H1 (cell line): Measurements from ENCODE around the gene PRKAG1. TPM values are rescaled to one million over a fixed set of nuclear protein-coding genes. Genes with fewer than 3 reads are reported as not detected.

Experiments
- CTCF ChIA-PET: fragments of 300-600 bp; sonication (Branson Sonifier 250); formaldehyde crosslinking; loops from one replicate; lab custom pipeline; 2021; ENCODE audit not compliant: partially characterized antibody; lab: Charles Lee
- POLR2A ChIA-PET: fragments of 300-600 bp; sonication (Branson Sonifier 250); formaldehyde crosslinking; loops from one replicate; lab custom pipeline; 2021; ENCODE audit warnings: inconsistent platforms; ENCODE audit not compliant: partially characterized antibody; lab: Charles Lee
- DNase-seq, 2 experiments: peaks; one replicate each; pipeline versions ENCODE4 v3.0.0 to v3.0.0-alpha.2; 2010 to 2022; ENCODE audit warnings: low spot score in 2 of 2, low read depth in 1 of 2, mixed read lengths in 1 of 2
- FAIRE-seq: peaks from 2 replicates; lab custom pipeline; 2011; peaks lifted over from hg19 to GRCh38; lab: Jason Lieb, UNC
- H2AFZ ChIP-seq: 2 replicates; pipeline ENCODE4 v1.8.1; 2012; ENCODE audit warnings: low read length, inconsistent platforms
- H2AK5ac ChIP-seq: 2 replicates; pipeline ENCODE4 v1.6.1; 2013; ENCODE audit warnings: low read depth, low read length
- H2BK120ac ChIP-seq: replicated peaks from 2 replicates; pipeline ENCODE3; 2013; ENCODE audit warnings: low read depth, low read length, inconsistent platforms
- H2BK12ac ChIP-seq: 2 replicates; pipeline ENCODE4 v1.6.1; 2013; ENCODE audit warnings: low read depth, low read length
- H2BK15ac ChIP-seq: 2 replicates; pipeline ENCODE4 v1.6.1; 2013; ENCODE audit warnings: low read length
- H2BK20ac ChIP-seq: 2 replicates; pipeline ENCODE4 v1.6.1; 2013; ENCODE audit warnings: low read length
- H2BK5ac ChIP-seq: 2 replicates; pipeline ENCODE4 v1.6.1; 2013; ENCODE audit warnings: low read depth, low read length
- H3K14ac ChIP-seq: 2 replicates; pipeline ENCODE4 v1.6.1; 2013; ENCODE audit warnings: inconsistent platforms; ENCODE audit not compliant: insufficient read length
- H3K18ac ChIP-seq: 2 replicates; pipeline ENCODE4 v1.6.1; 2013; ENCODE audit warnings: low read length; ENCODE audit errors: extremely low read depth
- H3K23ac ChIP-seq: 2 replicates; pipeline ENCODE4 v1.6.1; 2013; ENCODE audit warnings: inconsistent platforms; ENCODE audit not compliant: insufficient read length
- H3K23me2 ChIP-seq: 2 replicates; pipeline ENCODE4 v1.6.1; 2013; ENCODE audit warnings: low read depth, low read length
- H3K27ac ChIP-seq: 2 replicates; pipeline ENCODE4 v1.6.1; 2011; ENCODE audit warnings: low read depth, low read length, inconsistent platforms
- H3K27me3 ChIP-seq, 4 experiments: replicated peaks in 1 of 4; 1 replicate in 1 of 4; 2 replicates in 3 of 4; pipeline versions ENCODE4 v1.6.1 to v1.8.1; 2011 to 2013; ENCODE audit warnings: low read length in 3 of 4, mild to moderate bottlenecking in 3 of 4, inconsistent platforms in 2 of 4, mixed read lengths in 2 of 4, moderate library complexity in 1 of 4; ENCODE audit not compliant: control insufficient read depth in 3 of 4, insufficient read depth in 3 of 4; ENCODE audit errors: extremely low read depth in 1 of 4
- H3K36me3 ChIP-seq, 4 experiments: 2 replicates each; pipeline versions ENCODE4 v1.6.1 to v1.8.1; 2011 to 2013; ENCODE audit warnings: mild to moderate bottlenecking in 4 of 4, low read length in 3 of 4, moderate library complexity in 2 of 4, control low read depth in 1 of 4, inconsistent platforms in 1 of 4; ENCODE audit not compliant: insufficient read depth in 4 of 4, control insufficient read depth in 2 of 4
- H3K4ac ChIP-seq: replicated peaks from 2 replicates; pipeline ENCODE3; 2013; ENCODE audit warnings: low read length, low read depth, mixed read lengths, inconsistent platforms; ENCODE audit not compliant: insufficient read length
- H3K4me1 ChIP-seq, 4 experiments: replicated peaks in 1 of 4; 1 replicate in 1 of 4; 2 replicates in 3 of 4; pipeline versions ENCODE4 v1.6.1 to v1.8.1; 2011 to 2013; ENCODE audit warnings: low read length in 3 of 4, inconsistent platforms in 2 of 4, mixed read lengths in 1 of 4; ENCODE audit not compliant: insufficient read depth in 4 of 4, control insufficient read depth in 3 of 4
- H3K4me2 ChIP-seq, 2 experiments: 2 replicates each; pipeline versions ENCODE4 v1.6.1 to v1.8.1; 2011 to 2013; ENCODE audit warnings: low read depth in 2 of 2, low read length in 2 of 2, control low read depth in 1 of 2, inconsistent platforms in 1 of 2, mild to moderate bottlenecking in 1 of 2; ENCODE audit not compliant: insufficient read depth in 1 of 2
- H3K4me3 ChIP-seq, 4 experiments: fragments of 200-600, 300-600 bp in 1 of 4; sonication (generic), shearing (Covaris generic), sonication (Bioruptor Twin) in 1 of 4; 2 replicates each; pipeline versions ENCODE4 v1.5.1 to v1.8.1; 2011 to 2016; ENCODE audit warnings: low read length in 4 of 4, low read depth in 3 of 4, control low read depth in 2 of 4, inconsistent platforms in 2 of 4, mild to moderate bottlenecking in 2 of 4, mixed read lengths in 1 of 4, moderate library complexity in 1 of 4; ENCODE audit not compliant: insufficient read depth in 2 of 4; ENCODE audit errors: extremely low read depth in 1 of 4
- H3K56ac ChIP-seq: replicated peaks from 2 replicates; pipeline ENCODE3; 2013; ENCODE audit warnings: low read depth, mild to moderate bottlenecking, mixed read lengths, low read length, inconsistent platforms; ENCODE audit not compliant: insufficient read length
- H3K79me1 ChIP-seq: 2 replicates; pipeline ENCODE4 v1.6.1; 2013; ENCODE audit warnings: low read depth, low read length, control low read depth
- H3K79me2 ChIP-seq, 2 experiments: 2 replicates each; pipeline versions ENCODE4 v1.6.1 to v1.8.1; 2012 to 2013; ENCODE audit warnings: low read length in 2 of 2, mild to moderate bottlenecking in 2 of 2, inconsistent platforms in 1 of 2; ENCODE audit not compliant: insufficient read depth in 2 of 2, control insufficient read depth in 1 of 2
- H3K9ac ChIP-seq, 4 experiments: replicated peaks in 1 of 4; 1 replicate in 1 of 4; 2 replicates in 3 of 4; pipeline versions ENCODE4 v1.6.1 to v1.8.1; 2011 to 2013; ENCODE audit warnings: low read depth in 3 of 4, low read length in 3 of 4, control low read depth in 2 of 4, mild to moderate bottlenecking in 2 of 4, moderate library complexity in 2 of 4, inconsistent platforms in 1 of 4; ENCODE audit errors: extremely low read depth in 1 of 4
- H3K9me3 ChIP-seq, 2 experiments: 2 replicates each; pipeline versions ENCODE4 v1.6.1 to v1.8.1; 2012 to 2013; ENCODE audit warnings: mild to moderate bottlenecking in 2 of 2, moderate library complexity in 2 of 2, control low read depth in 1 of 2, inconsistent platforms in 1 of 2, low read depth in 1 of 2, low read length in 1 of 2, mixed read lengths in 1 of 2; ENCODE audit not compliant: insufficient read depth in 2 of 2
- H4K20me1 ChIP-seq, 2 experiments: replicated peaks in 1 of 2; 2 replicates each; pipeline versions ENCODE3 to v1.8.1; 2011 to 2013; ENCODE audit warnings: inconsistent platforms in 2 of 2, low read length in 2 of 2, mild to moderate bottlenecking in 1 of 2; ENCODE audit not compliant: insufficient read depth in 2 of 2, control insufficient read depth in 1 of 2
- H4K5ac ChIP-seq: 2 replicates; pipeline ENCODE4 v1.6.1; 2013; ENCODE audit warnings: low read length, low read depth, mixed read lengths, inconsistent platforms; ENCODE audit not compliant: insufficient read length
- H4K8ac ChIP-seq: 2 replicates; pipeline ENCODE4 v1.8.0; 2013; ENCODE audit warnings: mild to moderate bottlenecking, moderate library complexity, low read length, inconsistent platforms; ENCODE audit not compliant: insufficient read depth; ENCODE audit errors: extremely low read depth
- H4K91ac ChIP-seq: replicated peaks from 2 replicates; pipeline ENCODE3; 2013; ENCODE audit warnings: low read length, mixed read lengths, inconsistent platforms; ENCODE audit not compliant: insufficient read length
- BACH1 ChIP-seq: IDR thresholded peaks from 2 replicates; pipeline ENCODE4 v1.6.1; 2012; ENCODE audit warnings: low read length, improper control_type of control experiment
- FOSL1 ChIP-seq: IDR thresholded peaks from 2 replicates; pipeline ENCODE4 v1.6.1; 2011; ENCODE audit warnings: mild to moderate bottlenecking, low read depth, low read length, moderate library complexity; ENCODE audit not compliant: insufficient read depth
- HDAC6 ChIP-seq: IDR thresholded peaks from one replicate; pipeline ENCODE4 v1.7.1; 2012; ENCODE audit warnings: low read depth, mild to moderate bottlenecking, inconsistent platforms, low read length, moderate library complexity
- WGBS, 2 experiments: shearing (Covaris generic) in 1 of 2; methylation state at CpG; one replicate each; pipeline versions ENCODE4 v1.1.6 to v1.1.7; 2013 to 2015; ENCODE audit warnings: low lambda C conversion rate in 2 of 2, mixed read lengths in 2 of 2, inconsistent platforms in 1 of 2, low coverage in 1 of 2, missing lambda C conversion rate in 1 of 2; ENCODE audit not compliant: insufficient replicate concordance in 2 of 2, insufficient coverage in 1 of 2, insufficient read length in 1 of 2; ENCODE audit errors: extremely low coverage in 1 of 2, missing lambda C conversion rate in 1 of 2; 5-methylcytosine and 5-hydroxymethylcytosine counted together
- polyA plus RNA-seq, 7 experiments: library from polyadenylated mRNA; depleted of rRNA in 3 of 7; stranded (reverse) in 5 of 7; unstranded in 2 of 7; fragments of >200 nt in 5 of 7; fragments of 200-250 nt in 2 of 7; gene quantifications; 1 replicate in 5 of 7; 2 replicates in 1 of 7; 4 replicates in 1 of 7; pipeline versions ENCODE4 v1.2.1 to v1.2.3, GENCODE V29; 2011 to 2013; ENCODE audit warnings: missing spikeins in 2 of 7, mixed read lengths in 2 of 7
- total RNA-seq: library from RNA; stranded (reverse); fragmentation: NEBNext Ultra II Directional; extraction: Animal tissue kit (Norgen Biotek cat#: 25700); gene quantifications from 2 replicates; pipeline ENCODE4 v1.2.1, GENCODE V29; 2021

PRKAG1 gene
- total and polyA plus RNA-seq, 2 of the 8 experiments (the other 6 are each of a cell fraction or from before 2014, with no cell fraction given) = 38.6 to 57.5 TPM

DNA sequence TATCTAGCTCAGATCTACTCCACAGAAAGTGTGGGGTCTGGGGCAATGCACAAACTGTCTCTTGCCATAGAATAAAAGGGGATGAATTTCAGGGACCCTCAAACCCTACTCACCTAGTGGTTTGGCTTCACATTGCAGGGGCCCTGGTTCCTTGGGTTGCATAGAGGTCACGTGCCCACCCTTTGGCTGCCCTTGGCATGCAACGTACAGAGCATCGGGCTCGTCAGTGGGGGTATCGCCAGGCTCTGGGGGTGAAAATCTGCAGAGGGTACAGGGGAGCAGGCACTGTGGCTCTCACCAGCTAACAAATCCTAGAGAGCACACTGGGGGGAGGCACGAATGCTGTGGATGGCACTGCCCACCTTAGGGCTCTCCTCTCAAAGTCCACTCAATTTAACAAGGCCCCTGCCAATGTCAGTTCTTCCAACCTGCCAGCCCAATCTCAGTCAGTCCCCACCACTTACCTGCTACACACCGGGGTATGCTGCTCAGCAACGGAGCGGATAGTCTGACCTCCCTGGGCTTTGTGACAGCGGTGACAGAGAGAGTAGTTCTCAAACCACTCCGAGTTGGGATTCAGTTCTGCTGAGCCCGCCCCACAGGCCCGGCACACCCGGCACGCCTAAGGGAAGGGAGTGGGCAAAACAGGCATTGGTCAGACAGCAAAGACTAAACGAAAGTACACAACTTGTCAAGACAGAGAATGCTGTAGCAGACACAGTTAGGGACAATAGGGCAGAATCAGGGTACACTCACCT is 34.1 kb upstream of the PRKAG1 start:
- Histone ChIP-seq H3K79me2 (peaks cover 29 to 42% of the 10 kb centered on the region in 2 experiments), H4K5ac (no peak overlapping the region), H2BK15ac (no peak overlapping the region), H3K56ac (no peak overlapping the region), H3K27me3 (no peaks in the 10 kb centered on the region), H3K14ac (no peak overlapping the region), H2BK20ac (no peak overlapping the region), H4K20me1 (peaks cover 30 to 61% of the 10 kb centered on the region in 2 experiments), H3K23ac (no peak overlapping the region), H2BK12ac (no peak overlapping the region), H3K4ac (no peak overlapping the region), H3K4me1 (peaks cover 0 to 20% (median 4%) of the 10 kb centered on the region in 4 experiments; a peak in 6 of 7 replicates), H3K36me3 (peaks cover 46 to 76% (median 70%) of the 10 kb centered on the region in 4 experiments), H2BK120ac (no peak overlapping the region), H3K18ac (no peak overlapping the region), H4K91ac (no peak overlapping the region), H2AFZ (no peak overlapping the region), H3K23me2 (no peaks in the 10 kb centered on the region), H3K79me1 (peaks cover 20% of the 10 kb centered on the region), H3K27ac (no peak overlapping the region), H3K9me3 (no peaks in the 10 kb centered on the region), H4K8ac (no peak overlapping the region), H3K9ac (no peak overlapping the region), H3K4me3 (no peak overlapping the region), H3K4me2 (no peak overlapping the region), H2BK5ac (no peak overlapping the region), H2AK5ac (no peak overlapping the region)
- 92% methylated on average over 14 of the region's 16 CpGs; no CpG with 5 or more reads in 1 of the 2 experiments for WGBS, 2 experiments
- FAIRE-seq (no peak), DNase-seq (no peak)
- POLR2A ChIA-PET = interaction anchor here (0.6 to 1.0 kb wide), 3 partner anchors 8 to 18 kb away, joined by 3 read pairs; no protein-coding TSS in a partner anchor
- TF ChIP-seq HDAC6 = no peak
- no peak for TF ChIP-seq BACH1
- TF ChIP-seq FOSL1 = no peak
- CTCF ChIA-PET = interaction anchor here (0.9 kb wide), 1 partner anchor 9 kb away, joined by 3 read pairs; no protein-coding TSS in a partner anchor
